ENCODE results near the gene PTX4. TPM values are rescaled to one million over a fixed set of nuclear protein-coding genes. Genes with fewer than 3 reads are reported as not detected.

Gene PTX4
- total RNA-seq, 1 donor from 2014 or later: under 0.01 TPM

- H3K4me3 ChIP-seq (ENCODE audit: low read depth, low read length): no peak overlapping the region
- FAIRE-seq: no peak
Measured at GRCh38 chr16:1465567-1465915, 23.2 kb downstream of the PTX4 start.

GRCh38 chr16:1464894-1465566, 23.7 kb downstream of the PTX4 start:
- no peak overlapping the region for H3K4me3 ChIP-seq (ENCODE audit: low read depth, low read length)
- H3K36me3 ChIP-seq (ENCODE audit: control insufficient read depth, insufficient read depth, low read length): peaks cover 4% of the 10 kb centered on the region
- no peak for TF ChIP-seq CTCF (IDR thresholded peaks at IDR 0.05; ENCODE audit: insufficient read depth, low read length, severe bottlenecking)
- no peak for DNase-seq (ENCODE audit: low read depth)
- no peaks in the 10 kb centered on the region for H3K27me3 ChIP-seq (ENCODE audit: control insufficient read depth, insufficient read depth, low read length)
- no peak for FAIRE-seq

More at GRCh38 chr16:1465567-1465915, 23.2 kb downstream of the PTX4 start:
- no peak for DNase-seq (ENCODE audit: low read depth)
- Histone ChIP-seq H3K27me3 (ENCODE audit: control insufficient read depth, insufficient read depth, low read length) (no peaks in the 10 kb centered on the region), H3K36me3 (ENCODE audit: control insufficient read depth, insufficient read depth, low read length) (peaks cover 4% of the 10 kb centered on the region)
- no peak for TF ChIP-seq CTCF (IDR thresholded peaks at IDR 0.05; ENCODE audit: insufficient read depth, low read length, severe bottlenecking)

GRCh38 chr16:1464196-1464893, 24.4 kb downstream of the PTX4 start:
- Histone ChIP-seq H3K36me3 (ENCODE audit: control insufficient read depth, insufficient read depth, low read length) (peaks cover 4% of the 10 kb centered on the region), H3K27me3 (ENCODE audit: control insufficient read depth, insufficient read depth, low read length) (no peaks in the 10 kb centered on the region)
- FAIRE-seq: no peak

GRCh38 chr16:1461146-1461545, 27.6 kb downstream of the PTX4 start:
- no peak overlapping the region for H3K4me3 ChIP-seq (ENCODE audit: low read depth, low read length)
- H3K27me3 ChIP-seq (ENCODE audit: control insufficient read depth, insufficient read depth, low read length): no peaks in the 10 kb centered on the region
- peaks cover 6% of the 10 kb centered on the region for H3K36me3 ChIP-seq (ENCODE audit: control insufficient read depth, insufficient read depth, low read length)
- FAIRE-seq (no peak), DNase-seq (ENCODE audit: low read depth) (no peak)
- no peak for TF ChIP-seq CTCF (IDR thresholded peaks at IDR 0.05; ENCODE audit: insufficient read depth, low read length, severe bottlenecking)

More at GRCh38 chr16:1464196-1464893, 24.4 kb downstream of the PTX4 start:
- TF ChIP-seq CTCF (IDR thresholded peaks at IDR 0.05; ENCODE audit: insufficient read depth, low read length, severe bottlenecking): no peak
- DNase-seq (ENCODE audit: low read depth): no peak
- no peak overlapping the region for H3K4me3 ChIP-seq (ENCODE audit: low read depth, low read length)

- Histone ChIP-seq H3K4me3 (ENCODE audit: low read depth, low read length) (no peak overlapping the region), H3K36me3 (ENCODE audit: control insufficient read depth, insufficient read depth, low read length) (peaks cover 6% of the 10 kb centered on the region), H3K27me3 (ENCODE audit: control insufficient read depth, insufficient read depth, low read length) (no peaks in the 10 kb centered on the region)
- DNase-seq (ENCODE audit: low read depth): no peak
- no peak for FAIRE-seq
- TF ChIP-seq CTCF (IDR thresholded peaks at IDR 0.05; ENCODE audit: insufficient read depth, low read length, severe bottlenecking): no peak
Measured at GRCh38 chr16:1460602-1461138, 28.1 kb downstream of the PTX4 start.
